DND-41 (cell line): ENCODE measurements around the gene ACP4.

Experiments used
- ATAC-seq: fragments of 200-7000 bp; cut with Tn5 transposase; 3 replicates; pipeline ENCODE4 v1.9.1; 2021; ENCODE audit warnings: low read depth; ENCODE audit not compliant: insufficient read depth
- DNase-seq: peaks from one replicate; pipeline ENCODE4 v3.0.0-alpha.2; 2020
- H2AFZ ChIP-seq: 2 replicates; pipeline ENCODE4 v1.6.0; 2012; ENCODE audit warnings: low read depth, low read length
- H3K27ac ChIP-seq: 2 replicates; pipeline ENCODE4 v1.5.1; 2012; ENCODE audit warnings: low read length, inconsistent platforms
- H3K27me3 ChIP-seq: fragments of 200-600 bp; sonication (generic); 2 replicates; pipeline ENCODE4 v1.6.0; 2012; ENCODE audit warnings: low read length, mild to moderate bottlenecking, inconsistent platforms; ENCODE audit not compliant: insufficient read depth, poor library complexity
- H3K36me3 ChIP-seq: 2 replicates; pipeline ENCODE4 v1.5.1; 2012; ENCODE audit warnings: low read length, inconsistent platforms; ENCODE audit not compliant: insufficient read depth
- H3K4me1 ChIP-seq: 2 replicates; pipeline ENCODE4 v1.5.1; 2012; ENCODE audit warnings: mild to moderate bottlenecking, low read length; ENCODE audit not compliant: insufficient read depth
- H3K4me2 ChIP-seq: 2 replicates; pipeline ENCODE4 v1.6.0; 2012; ENCODE audit warnings: mild to moderate bottlenecking, moderate library complexity, low read length, inconsistent platforms; ENCODE audit not compliant: insufficient read depth
- H3K4me3 ChIP-seq, 2 experiments: fragments of 200-600 bp in 1 of 2; shearing (Covaris generic) in 1 of 2; 2 replicates each; pipeline ENCODE4 v1.5.1; 2012 to 2016; ENCODE audit warnings: inconsistent platforms in 2 of 2, low read length in 2 of 2, mild to moderate bottlenecking in 2 of 2, low read depth in 1 of 2, moderate library complexity in 1 of 2
- H3K79me2 ChIP-seq: 2 replicates; pipeline ENCODE4 v1.6.0; 2012; ENCODE audit warnings: low read length, inconsistent platforms; ENCODE audit not compliant: insufficient read depth
- H3K9ac ChIP-seq: 2 replicates; pipeline ENCODE4 v1.6.0; 2012; ENCODE audit warnings: low read depth, mild to moderate bottlenecking, inconsistent platforms, low read length, moderate library complexity
- H3K9me3 ChIP-seq: 2 replicates; pipeline ENCODE4 v1.5.1; 2012; ENCODE audit warnings: low read length, moderate library complexity, mild to moderate bottlenecking, inconsistent platforms; ENCODE audit not compliant: insufficient read depth, severe bottlenecking
- H4K20me1 ChIP-seq: 2 replicates; pipeline ENCODE4 v1.6.0; 2012; ENCODE audit warnings: low read length; ENCODE audit not compliant: insufficient read depth
- CTCF ChIP-seq: IDR thresholded peaks from 2 replicates; pipeline ENCODE4 v1.5.1; 2012; ENCODE audit warnings: borderline replicate concordance, low read length, moderate library complexity, mild to moderate bottlenecking; ENCODE audit not compliant: poor library complexity, severe bottlenecking; ENCODE audit errors: extremely low read depth
- EZH2 ChIP-seq: IDR thresholded peaks from 3 replicates; pipeline ENCODE4 v1.6.1; 2012; ENCODE audit warnings: borderline replicate concordance, low read depth, mild to moderate bottlenecking, moderate library complexity, low read length, inconsistent platforms; ENCODE audit not compliant: severe bottlenecking

ACP4 gene

GRCh38 chr19:50795664-50796073 is 5.5 kb downstream of the ACP4 start:
- no peak overlapping the region for H2AFZ ChIP-seq
- peaks cover 83% of the 10 kb centered on the region for H4K20me1 ChIP-seq
- peaks cover 33% of the 10 kb centered on the region for H3K79me2 ChIP-seq
- peaks cover 6% of the 10 kb centered on the region; the same call in 1 of the 2 replicates for H3K4me1 ChIP-seq
- H3K9ac ChIP-seq, result no peak overlapping the region
- H3K4me3 ChIP-seq, result no peak overlapping the region
- H3K9me3 ChIP-seq, result no peaks in the 10 kb centered on the region
- no peak overlapping the region for H3K4me2 ChIP-seq
- peak; percentile 5; the same call in 2 of the 3 replicates for ATAC-seq
- peak; percentile 37 for DNase-seq
- H3K36me3 ChIP-seq, result peaks cover 54% of the 10 kb centered on the region
- TF ChIP-seq CTCF (no peak), EZH2 (no peak)
- H3K27me3 ChIP-seq, result no peaks in the 10 kb centered on the region
- no peak overlapping the region for H3K27ac ChIP-seq

GRCh38 chr19:50796128-50796633 is 6.0 kb downstream of the ACP4 start:
- Histone ChIP-seq H3K4me1 (peaks cover 12% of the 10 kb centered on the region), H4K20me1 (peaks cover 86% of the 10 kb centered on the region), H3K27ac (no peak overlapping the region), H3K4me2 (no peak overlapping the region), H3K36me3 (peaks cover 59% of the 10 kb centered on the region), H3K9ac (no peak overlapping the region), H2AFZ (no peak overlapping the region), H3K27me3 (no peaks in the 10 kb centered on the region), H3K79me2 (peaks cover 38% of the 10 kb centered on the region), H3K4me3 (no peak overlapping the region), H3K9me3 (no peaks in the 10 kb centered on the region)
- TF ChIP-seq CTCF, result peak; percentile 39
- TF ChIP-seq EZH2, result no peak
- DNase-seq (peak; percentile 43), ATAC-seq (peak; percentile 10)

GRCh38 chr19:50796634-50797428 is 6.6 kb downstream of the ACP4 start:
- Histone ChIP-seq H3K9me3 (no peaks in the 10 kb centered on the region), H3K79me2 (peaks cover 43% of the 10 kb centered on the region), H3K27ac (no peak overlapping the region), H3K9ac (no peak overlapping the region), H3K4me2 (no peak overlapping the region), H3K27me3 (no peaks in the 10 kb centered on the region), H2AFZ (no peak overlapping the region), H4K20me1 (peaks cover 85% of the 10 kb centered on the region), H3K4me3 (no peak overlapping the region), H3K36me3 (peaks cover 63% of the 10 kb centered on the region), H3K4me1 (peaks cover 14% of the 10 kb centered on the region)
- ATAC-seq (no peak), DNase-seq (no peak)
- TF ChIP-seq EZH2, result no peak
- no peak for TF ChIP-seq CTCF
